Panc1 (cell line): ENCODE data around the gene TEDC2. TPM values are rescaled to one million over a fixed set of nuclear protein-coding genes. Genes with fewer than 3 reads are reported as not detected.

Experiments used
- ATAC-seq: fragments of 200-7000 bp; cut with Tn5 transposase; 2 replicates; pipeline ENCODE4 v1.9.1; 2020; ENCODE audit warnings: mild to moderate bottlenecking, moderate library complexity
- BruUV-seq: library from RNA; stranded (reverse); fragments of 400-500 nt; replicated peaks from 2 replicates; lab custom pipeline; 2021; lab: Mats Ljungman, UMichigan
- CTCF ChIA-PET: fragments of 300-600 bp; sonication (Branson Sonifier 250); formaldehyde crosslinking; loops from one replicate; lab custom pipeline; 2022; ENCODE audit warnings: antibody characterized with exemption; lab: Charles Lee
- POLR2A ChIA-PET: fragments of 300-600 bp; sonication (Branson Sonifier 250); formaldehyde crosslinking; loops from one replicate; lab custom pipeline; 2022; ENCODE audit warnings: antibody characterized with exemption; lab: Charles Lee
- DNase-seq: peaks from one replicate; pipeline ENCODE4 v3.0.0-alpha.2; 2010; ENCODE audit warnings: low read depth, low spot score
- H3K27ac ChIP-seq: 2 replicates; pipeline ENCODE4 v1.5.1; 2011; ENCODE audit warnings: mild to moderate bottlenecking, low read length, inconsistent platforms
- H3K27me3 ChIP-seq: fragments of 200-500 bp; sonication (Bioruptor generic); 2 replicates; pipeline ENCODE4 v1.6.0; 2014; ENCODE audit warnings: low read length, inconsistent platforms; ENCODE audit not compliant: control insufficient read depth, insufficient read depth
- H3K36me3 ChIP-seq: fragments of 200-500 bp; sonication (Bioruptor generic); 2 replicates; pipeline ENCODE4 v1.5.1; 2014; ENCODE audit warnings: inconsistent platforms, mild to moderate bottlenecking, low read length, moderate library complexity; ENCODE audit not compliant: control insufficient read depth, insufficient read depth
- H3K4me1 ChIP-seq: 2 replicates; pipeline ENCODE4 v1.5.1; 2011; ENCODE audit warnings: inconsistent platforms, mild to moderate bottlenecking, low read length, moderate library complexity; ENCODE audit not compliant: control insufficient read depth, insufficient read depth
- H3K4me3 ChIP-seq, 2 experiments: 2 replicates each; pipeline ENCODE4 v1.5.1; 2011 to 2012; ENCODE audit warnings: low read depth in 2 of 2, low read length in 2 of 2, mild to moderate bottlenecking in 2 of 2, inconsistent platforms in 1 of 2, moderate library complexity in 1 of 2
- H3K9me3 ChIP-seq: fragments of 200-500 bp; sonication (Bioruptor generic); 2 replicates; pipeline ENCODE4 v1.5.1; 2014; ENCODE audit warnings: low read depth, mild to moderate bottlenecking, inconsistent platforms, low read length, moderate library complexity; ENCODE audit not compliant: control insufficient read depth, insufficient read depth
- CTCF ChIP-seq: fragments of 450-650 bp; IDR thresholded peaks from 2 replicates; pipeline ENCODE4 v1.5.1; 2017; ENCODE audit warnings: mild to moderate bottlenecking
- POLR2AphosphoS5 ChIP-seq: IDR thresholded peaks from 2 replicates; pipeline ENCODE4 v1.6.1; 2012; ENCODE audit warnings: mild to moderate bottlenecking, low read depth, low read length, moderate library complexity
- REST ChIP-seq, 2 experiments: IDR thresholded peaks; 2 replicates each; pipeline ENCODE4 v1.6.1; 2011 to 2012; ENCODE audit warnings: low read depth in 2 of 2, control low read depth in 1 of 2, low read length in 1 of 2, mild to moderate bottlenecking in 1 of 2, moderate library complexity in 1 of 2; ENCODE audit not compliant: insufficient read depth in 1 of 2
- SIN3A ChIP-seq: IDR thresholded peaks from 2 replicates; pipeline ENCODE4 v1.6.1; 2012; ENCODE audit warnings: low read depth, mild to moderate bottlenecking, low read length, moderate library complexity, borderline replicate concordance; ENCODE audit not compliant: insufficient read depth
- TCF7L2 ChIP-seq: IDR thresholded peaks from 2 replicates; pipeline ENCODE4 v1.6.1; 2011; ENCODE audit warnings: mild to moderate bottlenecking, low read depth, low read length, inconsistent platforms
- in situ Hi-C: cut with HindIII; loops from 2 replicates; pipeline ENCODE4 v1.10.0; 2016; ENCODE audit warnings: low sequenced_read_pairs, low pct_unique_long_range_greater_than_20kb
- intact Hi-C: fragments of 100-400 bp; cut with micrococcal nuclease; formaldehyde crosslinking; loops from one replicate; pipeline ENCODE4 v1.10.0; 2022; ENCODE audit not compliant: unreplicated experiment
- total RNA-seq: library from RNA; stranded (reverse); gene quantifications from one replicate; pipeline ENCODE4 v1.2.1, GENCODE V29; 2021; ENCODE audit not compliant: unreplicated experiment

The TEDC2 gene
- total RNA-seq, 1 experiment from 2014 or later = 25.0 TPM

GRCh38 chr16:2432286-2432685 is 27.6 kb upstream of the TEDC2 start:
- H3K27ac ChIP-seq = no peak overlapping the region
- CTCF ChIA-PET = no interaction called here
- peaks cover 23% of the 10 kb centered on the region for H3K36me3 ChIP-seq
- ATAC-seq = no peak
- in situ Hi-C loops (no loop called here), intact Hi-C loops (no loop called here)
- POLR2A ChIA-PET = no interaction called here
- H3K4me1 ChIP-seq = peaks cover 19% of the 10 kb centered on the region
- TF ChIP-seq POLR2AphosphoS5 = no peak
- no peak for TF ChIP-seq CTCF
- no peak for TF ChIP-seq SIN3A
- no peak for TF ChIP-seq TCF7L2
- no peak for TF ChIP-seq REST (IDR thresholded peaks at IDR 0.05; ENCODE audit: insufficient read depth in 1 of 2, low read depth in 2 of 2, low read length in 1 of 2)
- H3K27me3 ChIP-seq = no peaks in the 10 kb centered on the region
- DNase-seq = no peak
- no peak overlapping the region for H3K4me3 ChIP-seq
- H3K9me3 ChIP-seq = no peaks in the 10 kb centered on the region
- BruUV-seq = TSS peak; percentile 50

- CTCF ChIA-PET = no interaction called here
Observed at GRCh38 chr16:2432801-2433505, 27.0 kb upstream of the TEDC2 start.

More at GRCh38 chr16:2432801-2433505, 27.0 kb upstream of the TEDC2 start:
- Histone ChIP-seq H3K4me3 (no peak overlapping the region), H3K36me3 (peaks cover 23% of the 10 kb centered on the region), H3K27me3 (no peaks in the 10 kb centered on the region), H3K9me3 (no peaks in the 10 kb centered on the region), H3K4me1 (peaks cover 13% of the 10 kb centered on the region), H3K27ac (no peak overlapping the region)
- no TSS peak for BruUV-seq
- ATAC-seq (no peak), DNase-seq (no peak)
- TF ChIP-seq CTCF (no peak), REST (IDR thresholded peaks at IDR 0.05; ENCODE audit: insufficient read depth in 1 of 2, low read depth in 2 of 2, low read length in 1 of 2) (no peak), TCF7L2 (no peak), SIN3A (no peak), POLR2AphosphoS5 (no peak)
- in situ Hi-C loops = no loop called here
- POLR2A ChIA-PET = no interaction called here
- intact Hi-C loops = no loop called here
